ENCODE data around the gene EXPH5.

EXPH5 gene

DNA sequence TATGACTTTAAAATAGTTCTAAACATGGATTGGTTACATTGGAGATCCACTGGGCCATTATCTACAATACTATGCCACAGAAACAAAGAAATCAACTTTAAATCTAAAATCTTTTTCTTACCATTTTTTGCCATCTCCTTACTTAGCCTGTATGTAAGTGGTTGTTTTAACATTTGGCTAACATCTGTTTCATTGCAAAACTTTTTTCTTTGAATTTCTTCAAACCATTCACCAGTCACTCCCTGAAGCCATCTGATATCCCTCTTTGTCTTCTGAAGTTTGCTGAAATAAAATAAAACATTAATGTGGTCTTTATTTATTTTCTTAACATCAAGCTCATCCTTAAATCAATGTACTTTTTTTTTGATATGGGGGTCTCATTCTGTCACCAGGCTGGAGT lies 52.0 kb downstream of the EXPH5 start:
- no peaks in the 10 kb centered on the region for H3K36me3 ChIP-seq (ENCODE audit: insufficient read depth, low read length)
- H3K4me1 ChIP-seq (ENCODE audit: insufficient read depth, low read length) = peaks cover 12% of the 10 kb centered on the region; the same call in 1 of the 2 replicates
- H3K9ac ChIP-seq (ENCODE audit: low read depth, low read length) = no peak overlapping the region
- no peaks in the 10 kb centered on the region for H3K9me3 ChIP-seq (ENCODE audit: insufficient read depth, low read depth, low read length)
- H3K27me3 ChIP-seq (ENCODE audit: insufficient read depth, low read length) = no peaks in the 10 kb centered on the region
- no peak overlapping the region for H3K4me3 ChIP-seq (ENCODE audit: low read length)
- no peak overlapping the region for H3K27ac ChIP-seq (ENCODE audit: low read depth, low read length)

DNA sequence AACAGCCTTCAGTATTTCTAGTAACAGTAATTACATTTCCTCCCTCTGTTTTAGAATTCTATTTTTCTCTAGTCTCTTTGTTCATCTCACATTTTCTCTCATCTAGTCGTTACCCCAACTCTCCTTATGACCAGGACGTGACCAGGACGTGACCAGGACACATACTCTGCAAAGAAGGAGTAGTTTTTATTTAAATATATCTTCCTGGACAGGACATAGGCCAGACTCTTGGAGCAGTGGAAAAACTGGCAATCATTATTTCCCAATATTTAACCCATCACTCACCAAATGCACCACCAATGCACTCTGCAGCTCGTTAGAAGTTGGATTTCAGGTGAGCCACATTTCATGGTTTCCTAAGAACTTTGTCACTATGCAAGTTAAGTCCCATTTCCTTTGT lies 55.1 kb downstream of the EXPH5 start:
- no peak overlapping the region for H3K9ac ChIP-seq (ENCODE audit: low read depth, low read length)
- H3K27me3 ChIP-seq (ENCODE audit: insufficient read depth, low read length) = no peaks in the 10 kb centered on the region
- H3K27ac ChIP-seq (ENCODE audit: low read depth, low read length) = no peak overlapping the region
- WGBS = 82% methylated on average over 2 of the region's 4 CpGs
- no peaks in the 10 kb centered on the region for H3K36me3 ChIP-seq (ENCODE audit: insufficient read depth, low read length)
- H3K9me3 ChIP-seq (ENCODE audit: insufficient read depth, low read depth, low read length) = no peaks in the 10 kb centered on the region
- peaks cover 12% of the 10 kb centered on the region; the same call in 1 of the 2 replicates for H3K4me1 ChIP-seq (ENCODE audit: insufficient read depth, low read length)
- no peak overlapping the region for H3K4me3 ChIP-seq (ENCODE audit: low read length)

DNA sequence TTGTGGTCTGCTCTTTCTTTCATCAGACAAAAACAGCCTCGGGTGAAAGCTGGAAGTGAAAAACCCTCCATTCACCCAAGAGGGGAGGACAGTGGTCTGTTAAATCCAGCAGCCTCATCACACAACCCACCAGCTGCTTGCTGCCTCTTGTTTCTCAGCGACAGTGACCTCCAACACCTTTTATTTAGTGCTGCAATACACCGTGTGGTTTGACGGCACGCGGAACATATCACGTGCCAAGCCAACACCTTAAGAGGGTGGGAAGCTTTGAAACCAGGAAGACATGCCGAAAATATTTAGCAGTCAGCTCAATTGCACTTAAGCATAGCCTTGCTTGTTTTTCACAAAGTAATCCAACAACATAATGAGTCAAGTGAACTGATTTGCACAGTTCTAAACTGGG lies 55.5 kb downstream of the EXPH5 start:
- H3K4me1 ChIP-seq (ENCODE audit: insufficient read depth, low read length) = peaks cover 12% of the 10 kb centered on the region; the same call in 1 of the 2 replicates

DNA sequence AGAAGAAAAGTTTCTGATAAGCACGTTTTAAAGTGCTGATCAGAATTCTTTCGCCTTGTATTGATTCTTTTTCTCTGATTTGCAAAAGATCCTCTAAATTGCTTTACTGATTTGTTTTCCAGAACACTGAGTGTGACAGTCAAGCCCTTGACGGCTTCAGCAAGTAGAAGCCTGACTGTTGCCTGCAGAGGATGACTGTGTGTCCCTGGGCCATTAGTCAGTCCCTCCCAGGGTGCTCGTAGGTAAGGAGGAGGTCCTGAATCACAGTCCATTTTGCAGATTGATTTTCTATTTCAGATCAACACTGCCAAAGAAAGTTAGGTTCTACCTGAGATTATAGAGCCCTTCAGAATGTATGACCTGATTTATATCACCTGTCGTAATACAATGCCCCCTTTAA lies 56.8 kb downstream of the EXPH5 start:
- Histone ChIP-seq H3K4me3 (ENCODE audit: low read length) (no peak overlapping the region), H3K4me1 (ENCODE audit: insufficient read depth, low read length) (peaks cover 12% of the 10 kb centered on the region; the same call in 1 of the 2 replicates), H3K9ac (ENCODE audit: low read depth, low read length) (no peak overlapping the region), H3K27me3 (ENCODE audit: insufficient read depth, low read length) (no peaks in the 10 kb centered on the region), H3K9me3 (ENCODE audit: insufficient read depth, low read depth, low read length) (no peaks in the 10 kb centered on the region), H3K27ac (ENCODE audit: low read depth, low read length) (no peak overlapping the region), H3K36me3 (ENCODE audit: insufficient read depth, low read length) (no peaks in the 10 kb centered on the region)
- WGBS = 90% methylated on average over 5 of the region's 5 CpGs

More for the DNA sequence above, 55.5 kb downstream of the EXPH5 start:
- 87% methylated on average over 8 of the region's 8 CpGs for WGBS
- Histone ChIP-seq H3K9ac (ENCODE audit: low read depth, low read length) (no peak overlapping the region), H3K27me3 (ENCODE audit: insufficient read depth, low read length) (no peaks in the 10 kb centered on the region), H3K9me3 (ENCODE audit: insufficient read depth, low read depth, low read length) (no peaks in the 10 kb centered on the region), H3K27ac (ENCODE audit: low read depth, low read length) (no peak overlapping the region), H3K4me3 (ENCODE audit: low read length) (no peak overlapping the region), H3K36me3 (ENCODE audit: insufficient read depth, low read length) (no peaks in the 10 kb centered on the region)

DNA sequence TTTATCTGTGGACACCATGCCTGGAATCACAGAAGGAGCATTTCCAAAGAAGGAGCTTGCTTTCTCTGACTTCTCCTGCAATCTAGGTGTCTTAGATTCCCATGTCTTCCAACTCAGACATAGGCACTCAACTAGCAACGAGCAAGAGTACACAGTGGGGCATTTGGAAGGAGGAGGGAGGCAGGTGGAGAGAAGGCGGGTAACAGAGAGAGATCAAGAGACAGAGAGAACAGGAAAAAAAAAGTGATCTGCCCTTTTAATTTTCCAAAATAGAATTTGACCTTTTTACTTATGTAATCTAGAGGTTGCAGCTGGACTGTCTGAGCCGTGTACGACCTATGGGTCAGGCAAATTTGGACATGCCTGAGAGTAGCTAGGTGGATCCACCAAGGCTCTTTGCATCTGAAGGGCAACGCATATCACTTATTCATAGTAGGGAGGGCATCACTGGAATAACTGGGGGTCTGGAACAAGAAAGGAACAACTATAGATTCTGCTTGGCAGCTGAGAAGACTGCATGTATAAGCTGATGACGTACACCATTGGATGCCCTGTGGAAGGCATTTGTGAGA lies 58.1 kb downstream of the EXPH5 start:
- Histone ChIP-seq H3K4me3 (ENCODE audit: low read length) (no peak overlapping the region), H3K36me3 (ENCODE audit: insufficient read depth, low read length) (no peaks in the 10 kb centered on the region), H3K9ac (ENCODE audit: low read depth, low read length) (no peak overlapping the region), H3K27ac (ENCODE audit: low read depth, low read length) (no peak overlapping the region), H3K27me3 (ENCODE audit: insufficient read depth, low read length) (no peaks in the 10 kb centered on the region), H3K9me3 (ENCODE audit: insufficient read depth, low read depth, low read length) (no peaks in the 10 kb centered on the region), H3K4me1 (ENCODE audit: insufficient read depth, low read length) (peaks cover 12% of the 10 kb centered on the region; the same call in 1 of the 2 replicates)
- WGBS = 91% methylated on average over 6 of the region's 6 CpGs

DNA sequence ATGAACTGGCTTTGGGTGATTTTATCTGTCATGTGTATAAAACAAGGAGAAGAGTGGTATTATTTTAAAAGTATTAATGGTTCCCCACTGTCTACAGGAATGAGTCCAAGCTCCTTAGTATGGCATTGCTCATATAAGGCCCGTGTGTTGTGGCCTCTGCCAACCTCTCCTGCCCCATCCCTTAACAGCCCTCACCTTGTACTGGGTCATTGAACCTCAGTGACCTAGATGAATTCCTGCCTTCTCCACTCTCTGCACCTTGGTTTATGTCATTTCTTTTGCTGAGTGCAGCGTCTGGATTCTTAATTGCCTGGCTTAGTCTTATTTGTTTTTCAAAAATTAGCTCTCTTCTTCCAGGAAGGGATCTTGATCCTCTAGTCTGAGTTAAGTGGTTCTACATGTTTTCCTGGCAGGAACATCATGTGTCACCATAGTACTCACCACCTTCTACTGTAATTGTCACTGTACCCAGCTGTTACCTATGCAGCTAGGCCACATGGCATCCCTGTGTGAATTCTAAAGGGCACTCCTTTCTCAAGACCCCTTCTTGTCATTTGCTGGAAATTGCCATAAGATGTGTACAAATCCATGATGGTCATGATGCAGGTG lies 59.2 kb downstream of the EXPH5 start:
- peaks cover 11% of the 10 kb centered on the region; the same call in 1 of the 2 replicates for H3K4me1 ChIP-seq (ENCODE audit: insufficient read depth, low read length)
- H3K27me3 ChIP-seq (ENCODE audit: insufficient read depth, low read length) = no peaks in the 10 kb centered on the region
- no peaks in the 10 kb centered on the region for H3K36me3 ChIP-seq (ENCODE audit: insufficient read depth, low read length)
- no peak overlapping the region for H3K4me3 ChIP-seq (ENCODE audit: low read length)
- H3K27ac ChIP-seq (ENCODE audit: low read depth, low read length) = no peak overlapping the region
- H3K9me3 ChIP-seq (ENCODE audit: insufficient read depth, low read depth, low read length) = no peaks in the 10 kb centered on the region
- H3K9ac ChIP-seq (ENCODE audit: low read depth, low read length) = no peak overlapping the region
- WGBS = 95% methylated on average over 2 of the region's 2 CpGs

DNA sequence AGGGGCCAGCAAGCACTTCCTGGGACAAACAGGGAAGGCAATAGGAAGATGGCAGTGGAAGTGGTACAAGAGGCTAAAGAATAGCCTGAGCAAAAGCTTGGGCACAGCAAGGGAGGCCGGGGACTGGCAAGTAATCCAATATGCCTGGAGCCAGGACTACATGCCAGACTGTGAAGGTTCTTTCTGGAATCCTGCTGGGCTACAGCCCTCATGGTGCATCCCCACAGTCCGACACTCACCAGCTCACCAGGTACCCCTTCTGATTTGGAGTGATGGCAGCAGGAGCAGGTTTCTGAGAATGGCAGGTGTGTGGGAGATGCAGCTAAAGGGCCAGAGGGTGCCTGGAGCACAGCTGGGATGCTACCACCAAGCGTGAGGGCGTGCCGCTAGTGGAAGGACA lies 63.1 kb downstream of the EXPH5 start:
- WGBS = 92% methylated on average over 5 of the region's 5 CpGs
- Histone ChIP-seq H3K4me3 (ENCODE audit: low read length) (no peak overlapping the region), H3K36me3 (ENCODE audit: insufficient read depth, low read length) (no peaks in the 10 kb centered on the region), H3K27ac (ENCODE audit: low read depth, low read length) (no peak overlapping the region), H3K27me3 (ENCODE audit: insufficient read depth, low read length) (no peaks in the 10 kb centered on the region), H3K9me3 (ENCODE audit: insufficient read depth, low read depth, low read length) (no peaks in the 10 kb centered on the region), H3K9ac (ENCODE audit: low read depth, low read length) (no peak overlapping the region), H3K4me1 (ENCODE audit: insufficient read depth, low read length) (no peaks in the 10 kb centered on the region)

DNA sequence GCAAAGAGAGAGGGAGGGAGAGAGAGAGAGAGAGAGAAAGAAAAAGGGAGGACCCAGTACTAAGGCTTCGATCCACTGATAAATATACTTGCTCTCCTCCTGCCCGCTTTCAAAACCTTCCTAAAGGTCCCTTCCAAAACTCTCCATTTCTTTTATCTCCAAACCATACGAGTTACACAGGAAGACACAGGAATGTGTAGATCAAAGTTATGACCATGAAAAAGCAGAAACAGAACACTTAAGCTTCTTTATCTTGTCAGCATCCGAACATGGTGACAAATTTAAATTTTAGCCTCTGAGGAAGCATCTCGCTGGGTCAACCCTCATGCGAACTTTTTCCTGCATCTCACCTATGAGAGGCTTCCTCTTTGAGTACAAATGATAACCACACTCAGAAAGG lies 66.2 kb downstream of the EXPH5 start:
- 92% methylated on average over 6 of the region's 6 CpGs for WGBS
- H3K9ac ChIP-seq (ENCODE audit: low read depth, low read length) = no peak overlapping the region
- no peak overlapping the region for H3K27ac ChIP-seq (ENCODE audit: low read depth, low read length)
- no peaks in the 10 kb centered on the region for H3K36me3 ChIP-seq (ENCODE audit: insufficient read depth, low read length)
- no peak overlapping the region for H3K4me3 ChIP-seq (ENCODE audit: low read length)
- H3K4me1 ChIP-seq (ENCODE audit: insufficient read depth, low read length) = no peaks in the 10 kb centered on the region
- no peaks in the 10 kb centered on the region for H3K9me3 ChIP-seq (ENCODE audit: insufficient read depth, low read depth, low read length)
- no peaks in the 10 kb centered on the region for H3K27me3 ChIP-seq (ENCODE audit: insufficient read depth, low read length)

DNA sequence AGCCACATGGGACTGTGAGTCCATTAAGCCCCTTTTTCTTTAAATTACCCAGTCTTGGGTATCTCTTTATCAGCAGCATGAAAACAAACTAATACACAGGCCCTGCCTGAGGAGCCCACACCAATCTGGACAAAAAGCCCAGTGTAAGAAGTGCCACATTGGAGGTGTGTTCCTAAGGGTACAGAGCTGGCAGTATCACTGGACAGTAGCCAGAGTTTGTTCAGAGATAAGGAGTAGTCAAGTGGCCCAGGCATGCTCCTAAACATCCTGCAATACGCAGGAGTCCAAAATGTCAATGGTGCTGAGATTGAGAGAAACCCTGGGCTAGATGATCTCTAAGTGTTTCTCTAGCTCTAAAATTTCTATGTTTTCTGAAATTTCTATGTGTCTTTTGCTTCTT lies 68.4 kb downstream of the EXPH5 start:
- 92% methylated on average over 1 of the region's 1 CpG for WGBS
- Histone ChIP-seq H3K27me3 (ENCODE audit: insufficient read depth, low read length) (no peaks in the 10 kb centered on the region), H3K36me3 (ENCODE audit: insufficient read depth, low read length) (no peaks in the 10 kb centered on the region), H3K9ac (ENCODE audit: low read depth, low read length) (no peak overlapping the region), H3K9me3 (ENCODE audit: insufficient read depth, low read depth, low read length) (no peaks in the 10 kb centered on the region), H3K4me3 (ENCODE audit: low read length) (no peak overlapping the region), H3K4me1 (ENCODE audit: insufficient read depth, low read length) (no peaks in the 10 kb centered on the region), H3K27ac (ENCODE audit: low read depth, low read length) (no peak overlapping the region)

DNA sequence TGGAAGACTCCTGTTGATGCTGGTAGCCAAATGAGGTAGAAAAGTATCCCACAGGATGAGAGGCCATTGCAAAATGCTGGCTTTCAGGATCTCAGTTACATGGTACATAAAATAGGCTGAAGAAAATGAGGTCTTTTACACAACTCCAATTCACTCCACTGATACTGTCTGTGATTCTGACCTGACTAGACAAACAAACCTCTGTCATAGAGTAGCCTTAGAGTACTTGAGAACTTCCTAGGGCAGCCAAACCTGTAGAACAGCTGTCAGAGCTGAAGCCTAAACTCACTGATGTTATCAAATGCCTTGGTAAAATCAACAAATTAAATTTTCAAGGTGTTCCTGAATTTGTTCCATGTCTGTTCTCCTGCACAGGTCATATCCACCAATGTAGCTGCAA lies 69.1 kb downstream of the EXPH5 start:
- Histone ChIP-seq H3K9me3 (ENCODE audit: insufficient read depth, low read depth, low read length) (no peaks in the 10 kb centered on the region), H3K27me3 (ENCODE audit: insufficient read depth, low read length) (no peaks in the 10 kb centered on the region), H3K36me3 (ENCODE audit: insufficient read depth, low read length) (no peaks in the 10 kb centered on the region), H3K9ac (ENCODE audit: low read depth, low read length) (no peak overlapping the region), H3K4me3 (ENCODE audit: low read length) (no peak overlapping the region), H3K4me1 (ENCODE audit: insufficient read depth, low read length) (no peaks in the 10 kb centered on the region), H3K27ac (ENCODE audit: low read depth, low read length) (no peak overlapping the region)

DNA sequence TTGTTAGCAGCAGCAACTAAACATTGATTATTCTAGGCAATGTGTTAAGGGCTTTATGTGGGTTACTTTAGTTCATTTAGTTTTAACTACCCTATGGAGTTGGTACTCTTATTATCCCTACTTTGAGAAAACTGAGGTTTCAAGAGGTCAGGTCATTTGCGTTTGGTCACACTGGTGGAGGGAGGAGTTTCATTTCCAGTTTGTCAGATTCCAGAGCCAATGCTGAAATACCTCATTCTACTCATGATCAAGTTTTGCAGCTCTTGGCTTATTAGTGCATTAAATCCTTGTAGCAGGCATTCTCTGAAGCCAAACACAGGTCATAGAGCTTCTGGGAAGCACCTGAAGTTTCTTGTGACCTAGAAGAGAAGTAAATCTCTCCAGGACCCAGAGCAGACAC lies 71.2 kb downstream of the EXPH5 start:
- no peaks in the 10 kb centered on the region for H3K4me1 ChIP-seq (ENCODE audit: insufficient read depth, low read length)
- no peak overlapping the region for H3K4me3 ChIP-seq (ENCODE audit: low read length)
- no peaks in the 10 kb centered on the region for H3K9me3 ChIP-seq (ENCODE audit: insufficient read depth, low read depth, low read length)
- H3K36me3 ChIP-seq (ENCODE audit: insufficient read depth, low read length) = no peaks in the 10 kb centered on the region
- H3K9ac ChIP-seq (ENCODE audit: low read depth, low read length) = no peak overlapping the region; the same call in 1 of the 2 replicates
- no peaks in the 10 kb centered on the region for H3K27me3 ChIP-seq (ENCODE audit: insufficient read depth, low read length)
- no CpG with 5 or more reads among the region's 1 CpG for WGBS
- H3K27ac ChIP-seq (ENCODE audit: low read depth, low read length) = no peak overlapping the region

DNA sequence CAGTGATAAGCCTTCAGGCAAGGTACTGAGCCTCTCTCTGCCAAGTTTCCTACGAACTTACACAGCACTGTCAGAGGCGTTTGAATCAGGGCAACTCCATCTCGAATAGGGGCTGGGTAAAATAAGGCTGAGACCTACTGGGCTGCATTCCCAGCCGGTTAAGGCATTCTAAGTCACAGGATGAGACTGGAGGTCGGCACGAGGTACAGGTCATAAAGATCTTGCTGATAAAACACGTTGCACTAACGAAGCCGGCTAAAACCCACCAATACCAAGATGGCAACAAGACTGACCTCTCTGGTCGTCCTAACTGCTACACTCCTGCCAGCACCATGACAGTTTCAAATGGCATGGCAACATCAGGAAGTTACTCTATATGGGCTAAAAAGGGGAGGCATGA lies 75.0 kb downstream of the EXPH5 start:
- peaks cover 6% of the 10 kb centered on the region for H3K36me3 ChIP-seq (ENCODE audit: insufficient read depth, low read length)
- WGBS = 90% methylated on average over 10 of the region's 10 CpGs
- no peak overlapping the region for H3K9ac ChIP-seq (ENCODE audit: low read depth, low read length)
- H3K27ac ChIP-seq (ENCODE audit: low read depth, low read length) = no peak overlapping the region
- H3K9me3 ChIP-seq (ENCODE audit: insufficient read depth, low read depth, low read length) = no peaks in the 10 kb centered on the region
- no peaks in the 10 kb centered on the region for H3K4me1 ChIP-seq (ENCODE audit: insufficient read depth, low read length)
- no peak overlapping the region for H3K4me3 ChIP-seq (ENCODE audit: low read length)
- H3K27me3 ChIP-seq (ENCODE audit: insufficient read depth, low read length) = no peaks in the 10 kb centered on the region

Measured in HUES64 (cell line).